IPS-NIHi11 (cell line): ENCODE measurements around the gene MCOLN1.
A peak's percentile ranks its signal among the peaks of the same experiment; 100 is the strongest.
"Not testable (repeated sequence)": the region's sequence is repeated elsewhere in the genome, so short reads cannot be mapped to it uniquely, and the experiment has no call there.

Experiments used
- DNase-seq: peaks from one replicate; pipeline ENCODE4 v3.0.0; 2012; ENCODE audit warnings: mixed read lengths, low spot score

The MCOLN1 gene

DNA sequence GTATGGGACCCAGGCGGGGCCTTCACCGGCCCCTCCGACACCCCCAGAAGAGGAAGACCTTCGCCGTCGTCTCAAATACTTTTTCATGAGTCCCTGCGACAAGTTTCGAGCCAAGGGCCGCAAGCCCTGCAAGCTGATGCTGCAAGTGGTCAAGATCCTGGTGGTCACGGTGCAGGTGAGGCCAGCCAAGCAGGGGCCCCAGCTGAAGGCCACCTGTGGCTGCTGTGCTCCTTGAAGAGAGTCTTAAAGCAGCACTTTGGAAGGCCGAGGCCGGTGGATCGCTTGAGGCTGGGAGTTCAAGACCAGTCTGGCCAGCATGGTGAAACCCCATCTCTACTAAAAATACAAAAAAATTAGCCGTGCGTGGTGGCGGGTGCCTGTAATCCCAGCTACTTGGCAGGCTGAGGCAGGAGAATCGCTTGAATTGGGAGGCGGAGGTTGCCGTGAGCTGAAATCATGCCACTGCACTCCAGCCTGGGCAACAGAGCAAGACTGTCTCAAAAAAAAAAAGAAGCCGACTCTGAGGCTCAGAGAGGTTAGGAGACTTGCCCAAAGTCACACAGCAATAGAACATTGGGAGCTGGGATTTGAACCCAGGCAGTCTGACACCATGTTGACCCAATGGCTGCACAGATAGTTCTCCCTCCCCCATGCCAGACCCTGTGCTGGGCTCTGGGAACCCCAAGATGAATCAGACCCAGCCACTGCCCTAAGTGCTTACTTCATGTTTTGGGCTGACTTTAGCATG lies 2.7 kb downstream of the MCOLN1 start:
- no peak for DNase-seq

DNA sequence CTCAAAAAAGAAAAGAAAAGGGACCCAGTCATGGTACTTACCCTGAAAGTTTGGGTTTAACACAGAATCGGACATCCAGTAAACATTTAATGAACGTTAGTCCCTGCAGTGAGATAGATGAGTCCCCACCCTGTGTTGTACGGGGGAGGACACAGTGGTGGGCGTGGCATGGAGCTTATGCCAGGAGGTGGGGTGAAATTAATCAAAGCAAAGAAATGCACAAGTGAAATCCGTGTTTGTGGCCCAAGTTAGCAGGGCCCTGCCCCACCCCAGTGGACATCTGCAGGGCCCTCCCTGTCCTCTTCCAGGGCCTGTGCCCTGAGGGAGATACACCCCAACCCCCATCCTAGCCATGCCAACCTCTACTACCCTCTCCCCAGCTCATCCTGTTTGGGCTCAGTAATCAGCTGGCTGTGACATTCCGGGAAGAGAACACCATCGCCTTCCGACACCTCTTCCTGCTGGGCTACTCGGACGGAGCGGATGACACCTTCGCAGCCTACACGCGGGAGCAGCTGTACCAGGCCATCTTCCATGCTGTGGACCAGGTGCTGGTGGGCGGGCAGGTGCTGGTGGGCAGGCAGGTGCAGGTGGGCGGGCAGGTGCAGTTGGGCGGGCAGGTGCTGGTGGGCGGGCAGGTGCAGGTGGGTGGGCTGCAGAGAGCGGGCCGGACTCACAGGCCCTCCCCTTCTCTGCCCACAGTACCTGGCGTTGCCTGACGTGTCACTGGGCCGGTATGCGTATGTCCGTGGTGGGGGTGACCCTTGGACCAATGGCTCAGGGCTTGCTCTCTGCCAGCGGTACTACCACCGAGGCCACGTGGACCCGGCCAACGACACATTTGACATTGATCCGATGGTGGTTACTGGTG lies 3.9 kb downstream of the MCOLN1 start:
- DNase-seq: no peak

- no peak for DNase-seq
These were observed 5.2 kb downstream of the MCOLN1 start for GRCh38 chr19:7527516-7528191.

DNA sequence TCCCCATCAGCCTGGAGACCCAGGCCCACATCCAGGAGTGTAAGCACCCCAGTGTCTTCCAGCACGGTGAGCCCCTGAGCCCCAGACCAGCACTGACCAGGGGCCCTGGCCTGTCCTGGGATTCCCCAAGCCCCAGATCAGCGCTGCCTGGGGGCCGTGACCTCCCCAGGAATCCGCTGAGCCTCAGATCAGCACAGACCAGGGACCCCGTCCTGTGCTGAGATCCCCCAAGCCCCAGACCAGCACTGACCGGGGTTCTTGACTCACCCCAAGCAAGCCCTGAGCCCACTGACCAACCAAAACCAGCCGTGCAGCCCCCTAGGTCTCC lies 5.7 kb downstream of the MCOLN1 start:
- no peak for DNase-seq

- DNase-seq: no peak
These were observed 6.3 kb downstream of the MCOLN1 start for GRCh38 chr19:7528522-7529245.

DNA sequence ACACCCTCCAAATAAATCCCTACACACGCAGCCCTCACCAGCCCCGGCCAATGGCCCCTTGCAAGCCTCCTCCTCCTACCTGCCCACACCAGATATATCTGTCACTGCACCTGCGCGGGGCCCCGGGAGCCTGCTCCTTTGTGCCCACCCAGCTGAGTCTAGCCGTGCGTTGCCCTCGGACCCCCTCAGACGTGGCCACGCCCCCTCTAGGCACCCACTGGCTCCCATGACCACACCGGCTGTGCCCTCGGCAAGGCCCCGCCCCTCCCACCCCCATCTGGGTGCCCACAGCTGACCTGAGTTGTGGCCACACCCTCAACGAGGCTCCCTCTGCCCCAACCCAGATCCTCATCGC lies 6.8 kb downstream of the MCOLN1 start:
- no peak for DNase-seq

DNA sequence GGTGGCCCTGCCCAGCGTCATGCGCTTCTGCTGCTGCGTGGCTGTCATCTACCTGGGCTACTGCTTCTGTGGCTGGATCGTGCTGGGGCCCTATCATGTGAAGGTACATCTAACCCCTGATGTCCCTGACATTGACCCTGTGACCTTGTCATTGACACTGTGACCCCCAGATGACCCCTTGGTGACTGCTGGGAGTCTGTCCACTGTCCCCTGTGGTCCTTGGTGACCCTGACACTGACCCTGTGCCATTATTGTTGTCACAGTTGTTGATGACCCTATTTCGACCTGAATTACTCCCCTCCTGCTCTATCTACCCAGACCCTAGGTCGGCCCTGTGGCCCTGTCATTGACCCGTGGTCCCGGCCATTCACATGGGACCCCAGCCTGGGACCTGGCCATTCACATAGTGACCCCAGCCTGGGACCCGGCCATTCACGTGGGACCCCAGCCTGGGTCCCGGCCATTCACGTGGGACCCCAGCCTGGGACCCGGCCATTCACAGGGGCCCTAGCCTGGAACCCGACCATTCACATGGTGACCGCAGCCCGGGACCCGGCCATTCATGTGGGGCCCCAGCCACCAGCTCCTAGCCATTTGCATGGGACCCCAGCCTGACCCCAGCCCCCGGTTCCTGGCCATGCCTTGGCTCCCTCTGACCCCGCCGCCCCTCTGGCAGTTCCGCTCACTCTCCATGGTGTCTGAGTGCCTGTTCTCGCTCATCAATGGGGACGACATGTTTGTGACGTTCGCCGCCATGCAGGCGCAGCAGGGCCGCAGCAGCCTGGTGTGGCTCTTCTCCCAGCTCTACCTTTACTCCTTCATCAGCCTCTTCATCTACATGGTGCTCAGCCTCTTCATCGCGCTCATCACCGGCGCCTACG lies 7.4 kb downstream of the MCOLN1 start:
- no peak for DNase-seq

- no peak for DNase-seq
These were observed 11.0 kb downstream of the MCOLN1 start for GRCh38 chr19:7533281-7533885.

DNA sequence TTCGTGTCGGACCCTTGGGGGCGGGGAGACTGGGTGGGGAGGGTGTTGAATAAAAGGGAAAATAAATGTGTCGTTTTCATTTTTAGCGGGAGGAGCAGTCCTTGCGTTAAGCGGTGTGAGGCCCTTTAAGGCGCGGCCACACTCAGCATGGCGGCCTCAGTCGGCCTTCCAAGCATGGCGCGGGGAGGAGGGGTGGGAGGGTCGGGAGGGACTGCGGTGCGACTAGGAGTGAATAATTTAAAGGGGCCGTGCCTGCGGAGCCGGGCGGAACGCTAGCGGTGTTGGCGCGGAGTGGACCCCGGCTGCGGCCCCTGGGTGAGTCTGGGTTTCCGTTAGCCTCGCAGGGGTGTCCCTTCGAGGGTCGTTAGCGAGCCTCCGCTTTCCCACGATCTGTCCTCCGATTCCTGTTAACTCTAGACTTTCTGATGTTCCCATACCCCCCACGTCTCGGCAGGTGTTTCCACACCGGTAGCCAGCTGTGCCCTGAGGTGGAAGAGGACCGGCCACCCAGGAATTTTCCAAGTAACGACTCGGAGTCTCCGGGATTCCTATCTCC lies 11.6 kb downstream of the MCOLN1 start:
- peak; percentile 90 for DNase-seq

GRCh38 chr19:7534531-7535046 lies 12.2 kb downstream of the MCOLN1 start:
- peak; percentile 74 for DNase-seq

DNA sequence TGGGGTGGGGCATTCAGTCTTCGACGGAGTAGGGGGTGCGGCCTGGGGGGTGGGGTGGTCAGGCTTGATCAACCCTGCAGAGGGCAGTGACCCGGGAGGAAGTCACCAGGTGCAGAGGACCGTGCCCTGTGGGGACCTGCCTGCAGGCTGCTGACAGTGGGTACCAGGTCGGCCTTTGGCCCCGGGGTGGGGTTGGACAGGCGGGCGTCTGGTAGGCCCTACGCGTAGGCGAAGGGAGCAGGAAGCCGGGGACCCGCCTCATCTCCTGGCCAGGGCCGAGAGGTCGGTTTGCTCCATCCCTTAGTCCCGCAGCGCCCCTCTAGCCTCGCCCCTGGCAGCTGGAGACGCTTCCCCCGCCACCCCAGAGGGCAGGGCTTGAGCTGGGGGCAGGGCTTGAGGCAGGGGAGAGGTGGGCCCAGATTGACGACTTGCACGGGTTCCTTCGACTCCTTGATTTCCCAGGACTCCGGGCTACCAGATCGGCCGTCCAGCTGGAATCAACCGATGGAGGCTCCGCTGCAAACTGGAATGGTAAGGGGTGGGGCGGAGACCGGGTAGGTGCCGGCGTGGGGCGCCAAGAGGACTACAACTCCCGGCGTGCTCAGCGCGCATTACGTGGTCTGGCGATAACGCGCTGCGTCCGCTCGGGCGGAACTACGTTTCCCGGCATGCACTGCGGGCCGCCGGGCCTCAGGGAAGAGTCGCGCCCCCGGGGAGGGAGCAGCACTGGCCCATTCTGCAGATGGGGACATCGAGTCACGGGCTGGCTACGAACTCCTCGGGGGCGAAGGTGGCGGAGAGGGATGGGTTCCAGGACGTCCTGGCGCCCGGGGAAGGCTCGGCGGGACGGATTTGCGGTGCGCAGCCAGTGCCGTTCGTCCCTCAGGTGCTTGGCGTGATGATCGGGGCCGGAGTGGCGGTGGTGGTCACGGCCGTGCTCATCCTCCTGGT lies 12.9 kb downstream of the MCOLN1 start, which contains the start of gene PNPLA6:
TSS of gene PNPLA6 (plus strand) at position 671 of the 951 bp plus-strand sequence. CDS start at position 743, 72 bp downstream.
- DNase-seq: peak; percentile 96

DNA sequence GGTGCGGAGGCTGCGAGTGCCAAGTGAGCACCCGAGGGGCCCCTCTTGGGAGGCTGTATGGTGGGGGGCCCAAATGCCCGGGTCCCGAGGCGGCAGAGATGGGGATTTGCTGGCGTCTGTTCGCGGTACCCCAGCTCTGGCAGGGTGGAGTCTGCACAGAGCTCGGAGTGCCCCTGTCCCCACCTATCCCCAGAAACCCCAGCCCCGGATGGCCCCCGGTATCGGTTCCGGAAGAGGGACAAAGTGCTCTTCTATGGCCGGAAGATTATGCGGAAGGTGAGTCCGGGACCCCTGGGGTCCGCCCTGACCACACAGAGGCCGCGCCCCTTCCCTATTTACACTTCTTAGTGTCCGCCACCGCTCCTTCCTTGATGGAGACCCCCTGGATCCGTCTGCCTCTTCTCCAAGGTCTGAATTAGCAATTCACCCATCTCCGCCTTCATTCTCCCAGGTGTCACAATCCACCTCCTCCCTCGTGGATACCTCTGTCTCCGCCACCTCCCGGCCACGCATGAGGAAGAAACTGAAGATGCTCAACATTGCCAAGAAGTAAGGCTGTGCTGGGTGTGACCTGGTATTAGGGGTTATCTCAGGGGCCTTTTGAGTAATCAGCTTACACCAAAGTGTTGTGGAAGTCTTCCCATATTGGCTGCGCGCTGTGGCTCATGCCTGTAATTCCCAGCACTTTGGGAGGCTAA lies 13.7 kb downstream of the MCOLN1 start:
- no peak for DNase-seq

- not testable (repeated sequence) for DNase-seq
These were observed 16.6 kb downstream of the MCOLN1 start for GRCh38 chr19:7538990-7539389.

- no peak for DNase-seq
These were observed 17.5 kb downstream of the MCOLN1 start for GRCh38 chr19:7539827-7540425.

- DNase-seq: peak; percentile 90
These were observed 18.5 kb downstream of the MCOLN1 start for GRCh38 chr19:7540761-7541474.

- no peak for DNase-seq
These were observed 19.0 kb downstream of the MCOLN1 start for GRCh38 chr19:7541475-7541824.

DNA sequence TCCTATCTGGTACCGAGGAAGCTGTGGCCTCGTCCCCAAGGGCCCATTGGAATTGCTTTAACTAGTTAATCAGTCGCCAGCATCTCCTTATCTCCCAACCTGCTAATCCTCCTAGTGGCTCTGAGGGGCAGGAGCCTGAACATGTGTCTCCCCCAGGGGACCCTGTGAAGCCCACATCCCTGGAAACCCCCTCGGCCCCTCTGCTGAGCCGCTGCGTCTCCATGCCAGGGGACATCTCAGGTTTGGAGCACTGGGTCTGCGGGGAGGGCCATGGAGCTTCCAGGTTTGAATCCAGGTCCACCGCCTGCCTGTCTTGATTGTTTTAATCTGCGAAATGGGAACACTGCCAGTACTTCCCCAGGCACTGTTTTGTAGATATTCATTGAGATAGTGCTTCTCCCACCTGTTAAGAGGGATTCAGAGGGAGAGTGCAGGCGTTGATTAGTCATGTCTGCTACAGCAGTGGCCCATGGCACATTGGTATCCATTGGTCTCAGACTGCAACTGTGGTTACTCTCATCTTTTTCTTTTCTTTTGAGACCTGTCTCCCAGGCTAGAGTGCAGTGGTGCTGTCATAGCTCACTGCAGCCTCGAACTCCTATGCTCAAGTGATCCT lies 19.5 kb downstream of the MCOLN1 start:
- DNase-seq: no peak
